HG02938 (cell line): ENCODE measurements around the gene TMCC1.
"Not testable (repeated sequence)": the region's sequence is repeated elsewhere in the genome, so short reads cannot be mapped to it uniquely, and the experiment has no call there.

ENCODE experiments used
- ATAC-seq: cut with Tn5 transposase; IDR thresholded peaks from one replicate; pipeline ENCODE4 v1.9.1; 2021; ENCODE audit warnings: mild to moderate bottlenecking, moderate library complexity; ENCODE audit not compliant: unreplicated experiment

The TMCC1 gene

DNA sequence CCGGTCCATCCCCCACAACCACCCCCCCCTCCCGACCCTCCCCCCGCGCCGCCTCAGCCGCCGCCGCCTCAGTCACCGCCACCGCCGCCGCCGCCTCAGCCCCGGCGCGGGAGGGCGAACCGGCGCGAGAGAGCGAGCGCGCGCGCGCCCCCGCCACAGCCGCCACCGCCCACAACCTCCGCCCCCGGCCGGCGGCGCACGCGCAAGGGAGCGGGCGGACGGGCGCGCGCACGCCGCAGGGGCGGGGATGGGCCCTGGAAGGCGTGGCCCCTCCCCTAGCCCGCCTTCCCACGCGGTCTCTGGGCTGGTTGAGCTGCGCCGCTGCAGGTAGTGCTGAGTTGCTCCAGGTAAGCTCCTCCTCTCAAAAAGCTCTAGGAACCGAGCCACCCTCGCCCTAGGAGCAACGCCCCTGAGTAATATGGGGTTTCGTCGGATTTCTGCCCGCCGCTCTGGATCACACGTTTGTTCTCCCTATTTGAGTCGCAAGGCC is at the start of gene TMCC1:
TSS of gene TMCC1 (minus strand) at position 131 of the 490 bp plus-strand sequence.
- ATAC-seq: peak; percentile 80

DNA sequence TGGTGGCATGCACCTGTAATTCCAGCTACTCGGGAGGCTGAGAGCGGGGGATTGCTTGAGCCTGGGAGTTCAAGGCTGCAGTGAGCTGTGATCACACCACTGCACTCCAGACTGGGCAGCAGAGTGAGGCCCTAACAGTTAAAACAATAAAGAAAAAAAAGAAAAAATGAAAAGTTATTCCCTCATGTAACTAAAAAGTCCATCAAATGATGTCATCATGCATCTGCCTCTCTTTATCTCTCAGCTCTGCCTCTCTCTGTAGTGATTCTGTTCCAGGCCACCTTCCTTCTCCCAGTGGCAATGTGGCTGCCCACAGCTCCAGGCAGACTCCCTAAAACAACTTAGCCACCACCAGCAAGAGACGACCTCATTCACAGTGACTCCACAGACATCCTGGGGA is 49.5 kb upstream of the TMCC1 start:
- no peak for ATAC-seq

GRCh38 chr3:129942296-129942695 is 48.8 kb upstream of the TMCC1 start:
- ATAC-seq: no peak

GRCh38 chr3:129940086-129940485 is 46.6 kb upstream of the TMCC1 start:
- ATAC-seq: no peak

GRCh38 chr3:129938140-129938930 is 44.8 kb upstream of the TMCC1 start:
- ATAC-seq: no peak

- no peak for ATAC-seq
Observed at GRCh38 chr3:129937717-129938116, 44.2 kb upstream of the TMCC1 start.

DNA sequence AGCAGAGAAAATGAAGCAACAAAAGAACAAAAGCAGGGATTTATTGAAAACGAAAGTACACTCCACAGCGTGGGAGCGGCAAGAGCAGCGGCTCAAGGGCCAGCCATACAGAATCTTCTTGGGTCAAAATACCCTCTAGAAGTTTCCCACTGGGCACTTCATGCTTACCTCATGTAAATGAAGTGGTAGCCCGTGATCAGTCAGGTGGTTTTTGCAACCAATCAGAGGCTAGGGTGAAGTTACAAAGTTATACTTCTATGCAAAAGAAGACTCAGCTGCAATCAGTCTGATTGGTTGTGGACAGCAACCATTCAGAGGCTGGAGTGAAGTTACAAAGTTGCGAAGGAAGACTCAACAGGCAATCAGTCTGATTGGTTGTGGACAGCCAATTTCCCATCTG is 43.2 kb upstream of the TMCC1 start:
- no peak for ATAC-seq

- no peak for ATAC-seq
Observed at GRCh38 chr3:129934234-129935123, 41.0 kb upstream of the TMCC1 start.

GRCh38 chr3:129933471-129933870 is 40.0 kb upstream of the TMCC1 start:
- no peak for ATAC-seq

GRCh38 chr3:129929383-129929782 is 35.9 kb upstream of the TMCC1 start:
- no peak for ATAC-seq

DNA sequence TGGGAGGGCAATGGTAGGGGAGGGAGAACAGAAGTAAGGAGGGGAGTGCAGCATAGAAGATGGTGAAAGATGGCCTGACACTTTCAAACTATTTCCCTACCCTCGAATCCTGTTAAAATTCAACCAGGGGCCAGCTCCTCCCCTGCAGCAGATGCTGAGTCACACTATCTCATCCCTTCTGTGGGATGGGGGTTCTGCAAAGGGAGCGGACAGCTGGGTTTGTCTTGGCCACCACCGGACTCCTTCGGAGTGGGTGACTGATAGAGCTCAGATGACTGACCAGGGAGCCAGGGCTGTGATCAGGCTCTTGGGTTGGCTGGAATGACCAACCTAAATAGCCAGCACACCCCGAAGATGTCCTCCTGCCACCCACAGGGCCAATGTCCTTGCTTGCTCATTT is 33.6 kb upstream of the TMCC1 start:
- ATAC-seq: no peak

GRCh38 chr3:129919806-129920205 is 26.3 kb upstream of the TMCC1 start:
- no peak for ATAC-seq

GRCh38 chr3:129919357-129919756 is 25.8 kb upstream of the TMCC1 start:
- ATAC-seq: no peak

GRCh38 chr3:129918461-129918860 is 24.9 kb upstream of the TMCC1 start:
- no peak for ATAC-seq

GRCh38 chr3:129917423-129918007 is 24.0 kb upstream of the TMCC1 start:
- ATAC-seq: no peak

GRCh38 chr3:129913618-129914017 is 20.1 kb upstream of the TMCC1 start:
- ATAC-seq: no peak

DNA sequence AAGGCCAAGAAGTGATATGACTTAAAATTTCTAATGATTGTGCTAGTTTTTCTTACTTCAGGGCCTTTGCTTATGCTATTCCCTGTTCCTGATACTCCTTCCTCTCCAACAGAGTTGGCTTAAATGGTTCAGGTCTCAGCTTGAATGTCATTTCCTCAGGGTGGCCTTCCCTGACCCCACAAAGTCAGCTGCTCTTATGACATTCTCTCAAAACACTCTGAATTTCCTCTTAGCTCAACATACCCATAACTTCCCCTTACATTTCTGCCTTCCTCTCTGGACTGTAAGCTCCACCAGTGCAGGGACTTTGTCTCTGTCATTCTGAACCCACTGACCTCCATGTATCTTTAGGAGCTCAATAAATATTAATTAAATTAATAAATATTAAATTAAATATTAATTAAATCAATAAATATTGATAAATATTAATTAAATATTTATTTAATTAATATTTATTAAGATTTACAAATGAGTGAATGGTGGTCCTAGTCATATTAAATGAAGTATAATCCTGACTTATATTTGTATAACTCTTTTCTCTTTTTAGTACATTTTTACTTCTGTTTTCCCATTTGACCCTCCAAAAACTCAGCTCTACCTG is 17.9 kb upstream of the TMCC1 start:
- no peak for ATAC-seq

DNA sequence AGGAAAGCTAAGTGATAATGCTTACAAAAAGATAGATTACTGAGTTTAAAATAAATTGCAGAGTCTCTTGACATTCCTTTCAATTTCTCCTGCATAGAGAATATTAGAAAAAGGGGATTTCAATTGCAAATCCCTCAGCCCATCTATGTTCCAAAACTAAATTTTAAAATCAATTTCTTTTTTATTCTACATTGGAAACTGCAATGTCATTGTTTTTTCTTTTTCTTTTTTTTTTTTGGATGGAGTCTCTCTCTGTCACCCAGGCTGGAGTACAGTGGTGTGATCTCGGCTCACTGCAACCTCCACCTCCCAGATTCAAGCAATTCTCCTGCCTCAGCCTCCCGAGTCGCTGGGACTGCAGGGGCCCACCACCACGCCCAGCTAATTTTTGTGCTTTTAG is 15.7 kb upstream of the TMCC1 start:
- not testable (repeated sequence) for ATAC-seq

DNA sequence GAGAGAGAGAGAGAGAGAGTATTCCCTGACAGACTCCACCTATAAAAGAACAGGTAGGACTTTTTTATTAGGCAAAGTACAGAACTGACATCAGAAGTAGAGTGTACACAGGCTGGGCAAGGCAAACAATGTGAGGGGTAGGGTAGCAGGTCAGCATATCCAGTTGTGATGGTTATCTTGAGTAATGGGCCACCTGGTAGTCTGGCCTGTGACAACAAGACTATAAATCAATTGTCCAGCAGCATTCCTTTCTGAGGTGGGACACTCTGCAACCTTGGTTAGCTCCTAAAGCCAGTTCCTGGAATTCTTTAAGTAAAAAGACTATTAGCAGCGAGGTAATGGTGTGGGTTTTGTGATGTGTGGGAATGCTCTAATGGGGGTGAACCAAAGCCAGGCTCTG is 14.9 kb upstream of the TMCC1 start:
- ATAC-seq: no peak

DNA sequence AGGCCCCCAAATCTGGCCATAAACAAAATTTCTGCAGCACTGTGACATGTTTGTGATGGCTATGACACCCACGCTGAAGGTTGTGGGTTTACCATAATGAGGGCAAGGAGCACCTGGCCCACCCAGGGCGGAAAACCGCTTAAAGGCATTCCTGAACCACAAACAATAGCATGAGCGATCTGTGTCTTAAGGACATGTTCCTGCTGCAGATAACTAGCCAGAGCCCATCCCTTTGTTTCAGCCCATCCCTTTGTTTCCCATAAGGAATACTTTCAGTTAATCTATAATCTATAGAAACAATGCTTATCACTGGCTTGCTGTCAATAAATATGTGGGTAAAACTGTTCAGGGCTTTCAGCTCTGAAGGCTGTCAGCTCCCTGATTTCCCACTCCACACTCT is 7.8 kb upstream of the TMCC1 start:
- not testable (repeated sequence) for ATAC-seq

GRCh38 chr3:129897026-129897425 is 3.5 kb upstream of the TMCC1 start:
- no peak for ATAC-seq
